ENCODE results near the gene RTL1.

Gene RTL1

GRCh38 chr14:100888789-100889315, 14.7 kb downstream of the RTL1 start:
- peak overlapping the region; percentile 97 for H3K27ac ChIP-seq
- DNase-seq (ENCODE audit: low read depth, low spot score): peak; percentile 87
- H3K4me3 ChIP-seq: peak overlapping the region; percentile 68
- H3K9ac ChIP-seq (ENCODE audit: insufficient read length): peak overlapping the region; percentile 49
- no peak for TF ChIP-seq EZH2 (IDR thresholded peaks at IDR 0.05)
- TF ChIP-seq POLR2AphosphoS5 (IDR thresholded peaks at IDR 0.05; ENCODE audit: borderline replicate concordance, low read depth, low read length): no peak
- TF ChIP-seq FOXP2 (optimal IDR thresholded peaks at IDR 0.05; ENCODE audit: control extremely low read depth, extremely low read length, insufficient read depth): no peak
- peaks cover 8% of the 10 kb centered on the region; the same call in 1 of the 2 replicates for H3K36me3 ChIP-seq (ENCODE audit: insufficient read depth, low read length)
- H3K9me3 ChIP-seq (ENCODE audit: low read depth, low read length): no peaks in the 10 kb centered on the region

GRCh38 chr14:100887728-100888335, 15.7 kb downstream of the RTL1 start:
- Histone ChIP-seq H3K9ac (ENCODE audit: insufficient read length) (peak overlapping the region; percentile 49), H3K27ac (peak overlapping the region; percentile 97), H3K36me3 (ENCODE audit: insufficient read depth, low read length) (peaks cover 8% of the 10 kb centered on the region; the same call in 1 of the 2 replicates), H3K9me3 (ENCODE audit: low read depth, low read length) (no peaks in the 10 kb centered on the region), H3K4me3 (peak overlapping the region; percentile 68)
- no peak for TF ChIP-seq EZH2 (IDR thresholded peaks at IDR 0.05)
- TF ChIP-seq FOXP2 (optimal IDR thresholded peaks at IDR 0.05; ENCODE audit: control extremely low read depth, extremely low read length, insufficient read depth): no peak
- TF ChIP-seq POLR2AphosphoS5 (IDR thresholded peaks at IDR 0.05; ENCODE audit: borderline replicate concordance, low read depth, low read length): no peak
- peak; percentile 32 for DNase-seq (ENCODE audit: low read depth, low spot score)

- Histone ChIP-seq H3K27ac (peak overlapping the region; percentile 97; the same call in 1 of the 2 replicates), H3K36me3 (ENCODE audit: insufficient read depth, low read length) (peaks cover 4% of the 10 kb centered on the region; the same call in 1 of the 2 replicates), H3K4me3 (0 out of 2 replicates have a peak overlapping the region, but pooled peaks have one; percentile 1), H3K9me3 (ENCODE audit: low read depth, low read length) (no peaks in the 10 kb centered on the region), H3K9ac (ENCODE audit: insufficient read length) (no peak overlapping the region)
- no peak for TF ChIP-seq FOXP2 (optimal IDR thresholded peaks at IDR 0.05; ENCODE audit: control extremely low read depth, extremely low read length, insufficient read depth)
- no peak for TF ChIP-seq POLR2AphosphoS5 (IDR thresholded peaks at IDR 0.05; ENCODE audit: borderline replicate concordance, low read depth, low read length)
- no peak for TF ChIP-seq EZH2 (IDR thresholded peaks at IDR 0.05)
- no peak for DNase-seq (ENCODE audit: low read depth, low spot score)
Observed at GRCh38 chr14:100885617-100886016, 17.9 kb downstream of the RTL1 start.

- H3K9me3 ChIP-seq (ENCODE audit: low read depth, low read length): no peaks in the 10 kb centered on the region
- TF ChIP-seq FOXP2 (optimal IDR thresholded peaks at IDR 0.05; ENCODE audit: control extremely low read depth, extremely low read length, insufficient read depth) (no peak), EZH2 (IDR thresholded peaks at IDR 0.05) (no peak), POLR2AphosphoS5 (IDR thresholded peaks at IDR 0.05; ENCODE audit: borderline replicate concordance, low read depth, low read length) (no peak)
- H3K4me3 ChIP-seq: no peak overlapping the region
- H3K36me3 ChIP-seq (ENCODE audit: insufficient read depth, low read length): peaks cover 4% of the 10 kb centered on the region; the same call in 1 of the 2 replicates
- 0 out of 2 replicates have a peak overlapping the region, but pooled peaks have one; percentile 97 for H3K27ac ChIP-seq
- H3K9ac ChIP-seq (ENCODE audit: insufficient read length): no peak overlapping the region
- no peak for DNase-seq (ENCODE audit: low read depth, low spot score)
Observed at GRCh38 chr14:100885196-100885595, 18.3 kb downstream of the RTL1 start.

- TF ChIP-seq POLR2AphosphoS5 (IDR thresholded peaks at IDR 0.05; ENCODE audit: borderline replicate concordance, low read depth, low read length) (no peak), FOXP2 (optimal IDR thresholded peaks at IDR 0.05; ENCODE audit: control extremely low read depth, extremely low read length, insufficient read depth) (no peak), EZH2 (IDR thresholded peaks at IDR 0.05) (no peak)
- no peaks in the 10 kb centered on the region for H3K9me3 ChIP-seq (ENCODE audit: low read depth, low read length)
- H3K9ac ChIP-seq (ENCODE audit: insufficient read length): no peak overlapping the region
- no peak for DNase-seq (ENCODE audit: low read depth, low spot score)
- H3K27ac ChIP-seq: no peak overlapping the region
- H3K36me3 ChIP-seq (ENCODE audit: insufficient read depth, low read length): peaks cover 4% of the 10 kb centered on the region; the same call in 1 of the 2 replicates
- H3K4me3 ChIP-seq: no peak overlapping the region
Observed at GRCh38 chr14:100884456-100884855, 19.1 kb downstream of the RTL1 start.

GRCh38 chr14:100883789-100884101, 19.8 kb downstream of the RTL1 start:
- no peak overlapping the region for H3K9ac ChIP-seq (ENCODE audit: insufficient read length)
- no peak overlapping the region for H3K27ac ChIP-seq
- no peak overlapping the region for H3K4me3 ChIP-seq
- peaks cover 4% of the 10 kb centered on the region; the same call in 1 of the 2 replicates for H3K36me3 ChIP-seq (ENCODE audit: insufficient read depth, low read length)
- TF ChIP-seq FOXP2 (optimal IDR thresholded peaks at IDR 0.05; ENCODE audit: control extremely low read depth, extremely low read length, insufficient read depth): no peak
- TF ChIP-seq POLR2AphosphoS5 (IDR thresholded peaks at IDR 0.05; ENCODE audit: borderline replicate concordance, low read depth, low read length): no peak
- no peak for TF ChIP-seq EZH2 (IDR thresholded peaks at IDR 0.05)
- no peaks in the 10 kb centered on the region for H3K9me3 ChIP-seq (ENCODE audit: low read depth, low read length)
- DNase-seq (ENCODE audit: low read depth, low spot score): no peak

GRCh38 chr14:100882991-100883788, 20.3 kb downstream of the RTL1 start:
- no peak overlapping the region for H3K9ac ChIP-seq (ENCODE audit: insufficient read length)
- H3K9me3 ChIP-seq (ENCODE audit: low read depth, low read length): no peaks in the 10 kb centered on the region
- no peak overlapping the region for H3K27ac ChIP-seq
- no peak overlapping the region for H3K4me3 ChIP-seq
- no peak for TF ChIP-seq FOXP2 (optimal IDR thresholded peaks at IDR 0.05; ENCODE audit: control extremely low read depth, extremely low read length, insufficient read depth)
- no peak for TF ChIP-seq EZH2 (IDR thresholded peaks at IDR 0.05)
- no peak for TF ChIP-seq POLR2AphosphoS5 (IDR thresholded peaks at IDR 0.05; ENCODE audit: borderline replicate concordance, low read depth, low read length)
- DNase-seq (ENCODE audit: low read depth, low spot score): no peak
- H3K36me3 ChIP-seq (ENCODE audit: insufficient read depth, low read length): peaks cover 4% of the 10 kb centered on the region; the same call in 1 of the 2 replicates
